Stimulated activated CD8-positive, alpha-beta memory T cell treated with anti-CD3 and anti-CD28 coated beads, Interleukin-15, amount 100 ng/mL, for 4 hours (primary cell): ENCODE measurements around the gene PITPNM3.

Source experiments
- DNase-seq, 2 donors: peaks; one replicate each; pipeline ENCODE4 v3.0.0-alpha.2; 2020; ENCODE audit warnings: low read depth in 2 of 2

Gene PITPNM3

GRCh38 chr17:6479622-6480302 lies 76.6 kb downstream of the PITPNM3 start:
- DNase-seq: no peak

DNA sequence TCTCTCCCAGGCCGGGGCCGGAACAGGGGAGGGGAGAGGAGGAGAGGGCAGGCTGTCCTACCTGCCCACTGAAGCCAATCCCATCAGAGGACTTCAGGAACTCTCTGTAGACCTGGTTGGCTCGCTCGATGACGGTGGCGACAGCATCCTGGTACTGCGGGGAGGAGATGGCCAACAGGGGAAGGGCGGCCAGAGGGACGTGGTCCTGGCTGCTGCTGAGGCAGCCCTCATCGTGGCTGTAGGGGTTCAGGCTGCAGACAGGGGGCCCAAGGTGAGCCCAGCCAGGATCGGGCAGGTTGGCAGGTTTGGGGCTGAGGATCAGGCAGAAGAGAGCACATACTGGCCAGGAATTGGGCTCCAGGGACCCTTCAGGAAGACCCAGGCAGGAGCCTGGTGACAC lies 77.9 kb downstream of the PITPNM3 start:
- no peak for DNase-seq

GRCh38 chr17:6477831-6478383 lies 78.4 kb downstream of the PITPNM3 start:
- no peak for DNase-seq

DNA sequence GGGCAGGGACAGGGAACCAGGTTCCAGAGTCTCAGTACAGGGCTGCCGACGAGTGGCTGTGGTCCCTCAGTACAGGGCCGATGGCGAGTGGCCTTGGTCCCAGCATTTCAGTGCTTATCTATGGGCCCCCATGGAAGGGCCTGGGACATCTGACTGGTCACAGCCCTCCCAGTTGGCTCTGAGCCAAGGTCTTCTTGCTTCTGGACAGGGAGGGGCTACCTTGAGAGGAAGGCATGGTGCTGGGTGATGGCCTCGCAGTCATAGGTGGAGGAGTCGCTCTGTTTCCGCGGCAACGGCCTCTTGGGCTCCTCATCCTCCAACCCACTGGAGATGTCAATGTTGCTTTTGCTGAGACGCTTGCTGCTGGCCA lies 79.6 kb downstream of the PITPNM3 start:
- no peak for DNase-seq

DNA sequence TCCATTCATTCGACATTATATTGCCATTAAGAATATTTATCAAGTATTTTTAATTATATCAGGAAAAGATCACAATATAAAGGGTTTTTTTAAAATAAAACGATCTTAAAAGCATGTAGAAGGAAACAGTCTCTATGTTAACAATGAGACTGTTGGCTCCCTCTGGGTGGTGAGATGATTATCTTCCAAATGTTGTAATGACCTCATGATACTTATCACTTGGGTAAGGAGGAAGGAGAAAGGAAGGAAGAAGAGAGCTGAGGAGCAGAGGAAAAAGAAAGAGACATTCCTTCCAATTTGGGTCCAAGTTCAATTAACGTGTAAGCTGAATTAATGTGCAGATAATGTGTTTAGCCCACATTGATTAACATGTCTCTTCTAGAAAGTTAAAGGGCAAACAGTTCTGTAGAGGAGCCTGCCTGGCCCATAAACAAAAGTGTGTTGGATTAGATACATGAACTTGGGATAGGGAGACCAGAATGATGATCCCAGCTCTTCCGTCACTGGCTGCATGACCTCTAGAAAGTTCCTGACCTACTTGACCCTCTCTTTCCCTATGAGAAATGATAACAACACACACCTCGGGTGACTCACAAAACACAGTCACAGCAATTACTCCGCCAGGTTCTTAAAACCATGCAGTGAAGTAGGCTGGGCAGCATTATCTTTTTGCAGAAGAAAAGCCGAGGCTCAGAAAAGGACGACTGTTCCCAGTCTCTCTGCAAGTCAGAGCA lies 80.1 kb downstream of the PITPNM3 start:
- DNase-seq: no peak

DNA sequence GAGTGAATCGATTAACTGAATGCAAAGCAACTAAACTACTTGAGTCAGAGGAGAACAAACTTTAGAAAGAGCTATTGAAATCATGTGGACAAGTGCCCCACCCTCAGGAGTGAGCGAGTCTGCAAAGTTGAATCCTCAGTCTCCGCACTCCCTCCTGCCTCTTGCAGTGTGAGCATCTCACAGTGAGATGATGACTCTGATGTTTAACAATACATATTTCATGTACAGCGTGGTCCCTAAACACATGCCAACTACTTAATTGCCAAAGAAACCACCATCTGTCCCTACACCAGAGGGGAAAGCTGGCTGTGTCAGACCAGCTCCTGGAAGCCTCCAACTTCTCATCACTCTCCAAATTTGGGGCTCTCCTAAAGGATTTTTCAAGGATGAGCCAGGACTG lies 80.9 kb downstream of the PITPNM3 start:
- no peak for DNase-seq

GRCh38 chr17:6474906-6475305 lies 81.4 kb downstream of the PITPNM3 start:
- DNase-seq: no peak

- DNase-seq: no peak
Observed at GRCh38 chr17:6474376-6474775, 82.0 kb downstream of the PITPNM3 start.

DNA sequence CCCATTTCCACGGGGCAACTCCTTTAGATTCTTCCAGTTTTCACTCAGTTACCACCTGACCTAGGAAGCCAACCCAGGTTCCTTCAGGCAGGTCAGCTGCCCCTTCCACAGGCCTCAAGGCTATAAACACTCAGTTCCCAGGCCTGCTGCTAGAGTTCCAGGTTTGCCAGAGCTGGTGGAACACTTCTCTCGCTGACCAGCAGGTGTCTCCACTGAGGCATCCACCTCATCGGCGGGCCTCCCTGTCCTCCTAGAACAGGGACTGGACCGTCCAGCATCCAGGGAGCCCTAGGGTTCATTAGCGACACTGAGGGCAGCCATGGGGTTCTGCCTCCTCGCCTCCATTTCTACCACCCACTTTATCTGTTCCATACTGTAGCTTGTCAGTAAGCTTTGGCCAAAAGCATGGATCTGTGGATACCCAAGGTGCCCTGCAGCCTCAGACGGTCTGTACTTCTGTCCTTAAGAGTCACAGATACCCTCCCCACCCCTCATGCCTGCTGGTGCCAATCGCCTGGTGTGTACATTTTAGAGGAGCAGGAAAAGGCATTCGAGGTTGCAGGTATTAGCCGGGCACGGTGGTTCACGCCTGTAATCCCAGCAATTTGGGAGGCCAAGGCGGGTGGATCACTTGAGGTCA lies 83.1 kb downstream of the PITPNM3 start:
- peak; percentile 23 to 32 for DNase-seq

DNA sequence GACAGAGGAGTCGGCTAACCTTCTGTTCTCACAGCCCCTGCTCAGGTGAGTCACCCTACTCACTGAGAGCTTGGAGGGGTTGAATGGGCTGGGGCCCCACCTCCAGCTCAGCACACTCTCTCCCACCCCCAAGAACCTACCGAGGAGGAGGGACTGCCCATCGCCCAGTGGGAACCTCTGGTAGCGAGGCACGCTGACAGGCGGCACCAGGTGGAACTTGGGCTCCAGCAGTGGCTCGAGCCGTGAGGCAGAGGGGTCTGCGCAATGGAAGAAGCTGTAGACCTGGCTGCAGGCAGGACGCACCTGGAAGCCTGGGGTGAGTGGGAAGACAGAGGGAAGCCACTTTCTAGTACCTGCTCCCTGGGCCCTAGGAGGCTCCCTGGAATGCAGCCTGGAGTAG lies 83.8 kb downstream of the PITPNM3 start:
- DNase-seq: no peak

DNA sequence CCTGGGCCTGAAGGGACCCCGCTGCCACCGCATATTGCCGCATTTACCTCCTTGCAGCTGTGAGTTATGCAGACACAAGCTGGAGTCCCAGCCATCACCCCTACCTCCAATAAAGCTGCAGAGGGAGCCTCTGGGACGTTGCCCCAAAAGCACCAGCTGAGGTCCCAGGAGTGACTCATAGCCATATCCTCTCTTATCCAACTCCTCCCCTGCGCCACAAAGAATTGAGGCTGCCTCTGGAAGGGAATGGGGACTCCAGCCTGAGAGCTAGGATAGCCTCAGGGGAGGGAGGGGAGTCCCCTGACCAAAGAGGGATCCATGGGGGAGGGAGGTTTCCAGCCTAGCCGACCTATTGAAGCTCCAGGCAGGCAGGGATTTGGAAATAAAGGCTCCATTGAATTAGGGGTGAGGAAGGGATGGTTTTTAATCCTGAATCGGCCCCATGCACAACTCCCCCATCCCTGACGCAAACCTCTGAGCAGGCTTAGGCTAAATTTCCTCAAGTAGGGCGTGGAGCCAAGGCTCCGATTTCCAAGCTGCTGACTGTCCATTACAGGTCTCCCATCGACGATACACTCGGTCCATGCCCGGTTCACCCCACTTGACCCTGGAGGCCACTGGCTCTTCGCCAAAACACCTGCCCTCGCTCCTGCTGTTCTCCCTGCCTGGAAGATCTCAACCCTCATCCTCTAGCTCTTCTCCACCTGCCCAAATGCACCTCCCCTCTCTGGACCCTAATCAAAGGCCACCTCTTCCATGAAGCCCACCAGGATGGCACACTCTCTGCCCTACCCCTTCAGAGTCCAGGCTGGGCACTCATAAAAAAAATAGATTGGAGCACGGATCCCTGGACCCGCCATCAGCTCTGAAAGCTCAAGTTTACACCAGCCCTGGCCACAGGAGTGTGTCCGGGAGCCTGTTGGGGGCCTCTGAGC lies 84.6 kb downstream of the PITPNM3 start:
- no peak for DNase-seq

DNA sequence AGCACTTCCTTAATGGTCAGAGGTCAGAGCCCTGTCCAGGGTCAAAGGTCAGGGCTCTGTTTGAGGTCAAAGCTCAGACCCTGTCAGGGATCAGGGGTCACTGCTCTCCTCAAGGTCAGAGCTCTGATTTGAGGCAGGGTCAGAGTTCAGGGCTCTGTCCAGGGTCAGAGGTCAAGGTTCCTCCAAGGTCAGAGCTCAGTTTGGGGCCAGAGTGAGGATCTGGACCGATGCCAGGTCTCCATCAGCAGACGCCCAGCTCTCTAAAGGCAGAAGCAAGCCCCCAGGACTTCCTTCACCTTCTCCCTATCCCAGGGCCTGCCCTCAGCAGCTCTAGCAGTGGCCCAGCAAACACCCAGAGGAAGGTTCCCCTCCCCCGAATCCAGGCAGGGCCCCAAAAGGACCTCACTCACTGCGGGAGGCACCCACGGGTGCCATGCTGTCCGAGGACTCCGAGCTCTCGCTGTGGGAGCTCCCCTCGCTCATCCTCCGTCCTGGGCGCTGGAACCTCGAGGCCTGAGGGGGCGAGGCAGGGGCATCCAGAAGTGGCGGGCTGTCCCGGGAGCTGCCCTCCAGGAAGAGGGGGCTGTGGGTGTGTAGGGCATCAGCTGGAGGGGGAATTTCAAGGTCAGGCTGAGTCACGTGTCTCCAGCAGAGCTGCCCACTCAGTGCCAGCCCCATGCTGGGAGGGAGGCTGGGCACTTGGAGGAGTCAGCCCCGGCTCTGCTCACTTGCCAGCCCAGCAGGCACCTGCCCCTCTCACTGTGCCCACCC lies 85.4 kb downstream of the PITPNM3 start:
- no peak for DNase-seq

- no peak for DNase-seq
Observed at GRCh38 chr17:6470146-6470718, 86.1 kb downstream of the PITPNM3 start.

DNA sequence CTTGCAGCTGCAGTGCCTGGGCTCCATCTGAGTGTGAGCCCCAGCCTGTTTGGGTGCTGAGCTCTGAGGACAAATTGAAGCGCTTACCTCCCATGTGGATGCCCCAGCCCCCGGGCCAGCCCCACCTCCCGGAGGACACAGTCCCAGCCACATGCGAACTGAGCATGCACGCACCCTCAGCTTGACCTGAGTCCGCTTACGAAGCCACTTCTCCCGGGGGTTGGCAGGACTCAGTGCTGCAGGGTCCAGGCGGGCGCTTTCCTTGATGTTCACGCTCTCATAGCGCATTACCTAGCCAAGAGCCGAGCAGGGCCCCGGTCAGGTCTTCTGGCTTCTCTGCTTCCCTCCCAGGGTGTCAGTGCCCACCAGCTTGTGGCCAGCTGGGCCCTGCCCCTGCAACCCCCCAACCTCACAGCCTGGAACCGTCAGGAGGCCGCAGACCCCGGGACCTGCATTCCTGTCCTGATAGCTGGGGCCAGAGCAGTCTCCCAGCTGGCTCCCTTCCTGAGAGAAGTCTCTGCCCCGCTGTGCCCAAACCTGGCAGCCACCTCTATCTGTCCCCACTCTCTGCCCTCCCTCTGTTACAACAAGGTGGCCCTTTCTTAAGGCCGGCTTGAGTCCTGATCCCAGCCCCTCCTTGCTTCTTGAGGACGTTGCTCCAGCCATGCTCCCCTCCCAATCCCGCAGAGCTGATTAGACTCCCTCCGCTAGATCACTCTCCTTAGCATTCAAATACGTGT lies 88.1 kb downstream of the PITPNM3 start:
- DNase-seq: no peak

DNA sequence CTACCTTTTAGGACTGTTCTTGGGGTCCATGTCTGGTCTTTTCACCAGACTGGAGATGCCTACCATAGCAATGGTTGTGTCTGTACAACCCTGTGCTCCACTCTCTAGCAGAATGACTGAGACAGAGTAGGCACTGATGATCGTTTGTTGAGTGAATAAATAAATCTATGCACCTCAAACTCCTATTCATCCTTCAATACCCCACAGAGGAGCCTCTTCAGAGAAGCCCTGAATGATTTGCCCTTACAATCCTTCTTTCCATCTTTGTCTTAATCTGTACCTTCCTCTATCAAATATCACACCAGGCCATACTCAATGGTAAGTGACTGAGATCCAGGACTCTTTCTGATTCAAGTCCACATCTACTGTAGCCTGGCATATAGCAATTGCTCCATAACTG lies 88.8 kb downstream of the PITPNM3 start:
- no peak for DNase-seq

DNA sequence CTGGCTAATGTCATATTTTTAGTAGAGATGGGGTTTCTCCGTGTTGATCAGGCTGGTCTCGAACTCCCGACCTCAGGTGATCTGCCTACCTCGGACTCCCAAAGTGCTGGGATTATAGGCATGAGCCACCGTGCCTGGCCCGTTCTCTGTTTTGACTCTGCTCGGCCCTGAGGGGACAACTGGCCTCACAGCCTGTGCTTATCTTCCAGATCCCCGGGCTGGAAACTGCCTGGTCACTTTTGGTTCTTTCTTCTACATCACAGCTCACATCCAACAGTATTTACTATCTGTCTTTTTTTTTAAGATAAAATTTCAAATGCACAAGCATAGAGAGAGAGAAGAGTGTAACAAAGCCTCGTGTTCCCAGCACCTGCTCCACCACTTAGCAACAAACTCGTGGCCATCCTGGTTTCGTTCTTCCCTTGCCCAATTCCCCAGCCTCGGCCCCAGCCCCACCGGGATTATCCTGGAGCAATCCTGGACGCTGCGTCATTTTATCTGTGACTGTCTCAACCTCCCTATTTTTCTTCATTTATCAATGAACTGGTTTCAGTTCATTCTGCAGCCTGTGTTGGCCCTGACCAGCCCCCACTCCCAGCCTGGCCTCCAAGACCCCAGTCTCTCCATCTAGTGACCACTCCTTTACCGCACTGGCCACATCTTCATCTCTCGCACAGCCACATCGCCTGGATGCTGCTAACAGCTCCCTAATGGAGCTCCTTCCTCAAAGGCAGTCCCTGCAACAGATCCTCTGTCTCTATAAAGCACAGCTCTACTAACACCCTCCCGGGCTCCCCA lies 91.0 kb downstream of the PITPNM3 start:
- no peak for DNase-seq

DNA sequence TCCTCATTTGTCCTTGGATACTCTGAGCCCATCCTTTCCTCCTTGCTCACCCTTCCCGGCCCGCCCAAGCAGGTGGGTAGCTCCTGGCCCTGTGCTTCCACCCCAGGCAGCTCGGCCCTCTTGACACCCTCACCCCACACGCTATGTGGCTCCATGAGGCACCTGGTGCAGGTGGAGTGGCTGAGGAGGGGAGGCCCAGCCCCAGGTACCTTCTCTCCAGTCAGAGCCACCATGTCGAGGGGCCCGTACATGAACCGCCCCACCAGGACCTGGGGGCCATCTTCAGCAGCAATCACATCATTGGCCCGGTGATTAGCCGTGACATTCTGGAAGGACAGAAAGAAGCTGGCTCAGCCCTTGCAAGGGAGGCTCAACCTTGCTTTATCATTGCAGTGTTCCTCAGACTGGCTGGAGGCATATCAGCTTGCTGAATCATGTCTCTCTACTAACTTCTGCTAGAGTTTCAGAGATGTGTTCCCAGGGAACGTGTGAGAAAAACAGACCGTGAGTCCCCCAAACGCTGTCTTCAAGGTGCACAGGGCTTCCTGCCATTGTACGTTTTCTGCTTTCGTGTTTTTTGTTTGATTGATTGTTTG lies 91.8 kb downstream of the PITPNM3 start:
- no peak for DNase-seq

- no peak for DNase-seq
Observed at GRCh38 chr17:6463616-6464445, 92.5 kb downstream of the PITPNM3 start.
